ENCODE measurements around the gene ITM2B.
A peak's percentile ranks its signal among the peaks of the same experiment; 100 is the strongest.
"Not testable (repeated sequence)": the region's sequence is repeated elsewhere in the genome, so short reads cannot be mapped to it uniquely, and the experiment has no call there.

Gene ITM2B

GRCh38 chr13:48221686-48222187, 11.3 kb upstream of the ITM2B start:
- in situ Hi-C loops (cut with HindIII; ENCODE audit: low pct_ligation_motif_present, low pct_unique_long_range_greater_than_20kb, low sequenced_read_pairs) = no loop called here

GRCh38 chr13:48222358-48223301, 10.4 kb upstream of the ITM2B start:
- DNase-seq = peak; percentile 32

More at GRCh38 chr13:48221686-48222187, 11.3 kb upstream of the ITM2B start:
- DNase-seq = no peak

GRCh38 chr13:48224701-48225100, 8.3 kb upstream of the ITM2B start:
- no peak for DNase-seq
- in situ Hi-C loops (cut with HindIII; ENCODE audit: low pct_ligation_motif_present, low pct_unique_long_range_greater_than_20kb, low sequenced_read_pairs) = no loop called here

More at GRCh38 chr13:48222358-48223301, 10.4 kb upstream of the ITM2B start:
- in situ Hi-C loops (cut with HindIII; ENCODE audit: low pct_ligation_motif_present, low pct_unique_long_range_greater_than_20kb, low sequenced_read_pairs) = no loop called here

GRCh38 chr13:48230541-48230940, 2.5 kb upstream of the ITM2B start:
- in situ Hi-C loops (cut with HindIII; ENCODE audit: low pct_ligation_motif_present, low pct_unique_long_range_greater_than_20kb, low sequenced_read_pairs) = no loop called here
- peak; percentile 26 for DNase-seq

- in situ Hi-C loops (cut with HindIII; ENCODE audit: low pct_ligation_motif_present, low pct_unique_long_range_greater_than_20kb, low sequenced_read_pairs) = no loop called here
- DNase-seq = peak; percentile 68
These were observed 1.9 kb upstream of the ITM2B start for GRCh38 chr13:48231080-48231479.

GRCh38 chr13:48231933-48232332, 1.1 kb upstream of the ITM2B start:
- in situ Hi-C loops (cut with HindIII; ENCODE audit: low pct_ligation_motif_present, low pct_unique_long_range_greater_than_20kb, low sequenced_read_pairs) = no loop called here
- no peak for DNase-seq

- DNase-seq = peak; percentile 71
- in situ Hi-C loops (cut with HindIII; ENCODE audit: low pct_ligation_motif_present, low pct_unique_long_range_greater_than_20kb, low sequenced_read_pairs) = no loop called here
These were observed 473 bp upstream of the ITM2B start for GRCh38 chr13:48232420-48233045.

GRCh38 chr13:48233889-48234488, 983 bp downstream of the ITM2B start:
- peak; percentile 53 for DNase-seq
- in situ Hi-C loops (cut with HindIII; ENCODE audit: low pct_ligation_motif_present, low pct_unique_long_range_greater_than_20kb, low sequenced_read_pairs) = no loop called here

- in situ Hi-C loops (cut with HindIII; ENCODE audit: low pct_ligation_motif_present, low pct_unique_long_range_greater_than_20kb, low sequenced_read_pairs) = no loop called here
These were observed 1.7 kb downstream of the ITM2B start for GRCh38 chr13:48234566-48235340.

GRCh38 chr13:48235341-48236135, 2.5 kb downstream of the ITM2B start:
- in situ Hi-C loops (cut with HindIII; ENCODE audit: low pct_ligation_motif_present, low pct_unique_long_range_greater_than_20kb, low sequenced_read_pairs) = no loop called here
- DNase-seq = peak; percentile 40

More at GRCh38 chr13:48234566-48235340, 1.7 kb downstream of the ITM2B start:
- DNase-seq = peak; percentile 37

GRCh38 chr13:48236528-48237353, 3.7 kb downstream of the ITM2B start:
- in situ Hi-C loops (cut with HindIII; ENCODE audit: low pct_ligation_motif_present, low pct_unique_long_range_greater_than_20kb, low sequenced_read_pairs) = no loop called here
- DNase-seq = no peak

- in situ Hi-C loops (cut with HindIII; ENCODE audit: low pct_ligation_motif_present, low pct_unique_long_range_greater_than_20kb, low sequenced_read_pairs); DNase-seq: not testable (repeated sequence)
These were observed 6.4 kb downstream of the ITM2B start for GRCh38 chr13:48239369-48239768.

GRCh38 chr13:48241651-48242050, 8.6 kb downstream of the ITM2B start:
- in situ Hi-C loops (cut with HindIII; ENCODE audit: low pct_ligation_motif_present, low pct_unique_long_range_greater_than_20kb, low sequenced_read_pairs) = no loop called here
- DNase-seq = no peak

GRCh38 chr13:48242677-48243076, 9.7 kb downstream of the ITM2B start:
- DNase-seq = no peak
- in situ Hi-C loops (cut with HindIII; ENCODE audit: low pct_ligation_motif_present, low pct_unique_long_range_greater_than_20kb, low sequenced_read_pairs) = no loop called here

- in situ Hi-C loops (cut with HindIII; ENCODE audit: low pct_ligation_motif_present, low pct_unique_long_range_greater_than_20kb, low sequenced_read_pairs) = no loop called here
- no peak for DNase-seq
These were observed 11.2 kb downstream of the ITM2B start for GRCh38 chr13:48244159-48244558.

- no peak for DNase-seq
- in situ Hi-C loops (cut with HindIII; ENCODE audit: low pct_ligation_motif_present, low pct_unique_long_range_greater_than_20kb, low sequenced_read_pairs) = no loop called here
These were observed 13.1 kb downstream of the ITM2B start for GRCh38 chr13:48246102-48246501.

- no peak for DNase-seq
- in situ Hi-C loops (cut with HindIII; ENCODE audit: low pct_ligation_motif_present, low pct_unique_long_range_greater_than_20kb, low sequenced_read_pairs) = no loop called here
These were observed 16.0 kb downstream of the ITM2B start for GRCh38 chr13:48249018-48249417.

Measured in ACHN (cell line).